ENCODE data around the gene IL1B.
A peak's percentile ranks its signal among the peaks of the same experiment; 100 is the strongest.

Gene IL1B

DNA sequence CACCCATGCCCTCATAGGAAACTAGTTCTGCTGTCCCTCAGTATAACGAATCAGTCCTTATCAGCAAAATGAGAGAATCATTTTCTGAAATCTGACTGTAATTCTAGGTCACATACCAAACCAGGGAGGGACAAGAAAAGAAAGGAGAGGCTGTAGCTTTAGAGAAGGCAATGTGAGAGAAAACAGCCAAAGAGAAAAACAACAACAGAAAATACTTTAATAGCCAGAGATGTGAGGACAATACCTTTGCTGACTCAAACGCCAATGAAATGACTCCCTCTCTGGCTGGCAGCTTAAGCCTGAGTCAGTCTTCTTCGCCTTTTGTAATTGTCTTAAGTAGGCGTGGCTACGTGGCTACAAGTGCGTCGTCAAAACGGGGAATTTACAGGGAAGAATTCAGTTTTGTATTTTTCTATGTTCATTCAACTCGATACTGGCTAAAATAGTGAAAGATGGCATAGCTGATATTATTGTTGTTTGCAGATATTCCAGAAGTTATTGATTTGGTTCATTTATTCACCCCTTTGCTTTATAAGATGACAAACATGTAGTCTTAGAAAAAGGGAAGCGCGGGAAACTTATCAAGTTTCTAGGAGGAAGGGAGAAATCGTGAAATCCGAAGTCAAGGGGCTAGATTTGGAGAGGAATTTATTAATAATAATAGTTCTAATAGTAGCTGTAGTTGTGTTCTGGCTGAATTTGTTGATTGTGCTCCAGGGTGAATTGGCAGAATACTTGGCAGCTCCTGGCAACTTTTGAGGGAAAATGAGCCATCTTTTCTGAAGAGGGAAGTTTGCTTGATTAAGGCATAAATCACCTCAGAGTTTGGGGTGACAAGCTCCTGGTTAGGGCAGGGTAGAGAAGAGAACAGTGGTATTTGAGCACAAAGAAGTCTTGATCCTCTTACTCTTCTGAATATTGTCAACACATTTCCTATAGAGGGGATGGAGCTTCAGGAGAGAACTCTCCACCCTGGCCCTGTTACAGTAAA is 52.1 kb downstream of the IL1B start, which contains the start of gene IL1A:
IL1A (minus strand) TSS at position 295 of the 991 bp plus-strand sequence. CDS start 723 bp downstream, outside the sequence.
- TF ChIP-seq, protein P1, sequence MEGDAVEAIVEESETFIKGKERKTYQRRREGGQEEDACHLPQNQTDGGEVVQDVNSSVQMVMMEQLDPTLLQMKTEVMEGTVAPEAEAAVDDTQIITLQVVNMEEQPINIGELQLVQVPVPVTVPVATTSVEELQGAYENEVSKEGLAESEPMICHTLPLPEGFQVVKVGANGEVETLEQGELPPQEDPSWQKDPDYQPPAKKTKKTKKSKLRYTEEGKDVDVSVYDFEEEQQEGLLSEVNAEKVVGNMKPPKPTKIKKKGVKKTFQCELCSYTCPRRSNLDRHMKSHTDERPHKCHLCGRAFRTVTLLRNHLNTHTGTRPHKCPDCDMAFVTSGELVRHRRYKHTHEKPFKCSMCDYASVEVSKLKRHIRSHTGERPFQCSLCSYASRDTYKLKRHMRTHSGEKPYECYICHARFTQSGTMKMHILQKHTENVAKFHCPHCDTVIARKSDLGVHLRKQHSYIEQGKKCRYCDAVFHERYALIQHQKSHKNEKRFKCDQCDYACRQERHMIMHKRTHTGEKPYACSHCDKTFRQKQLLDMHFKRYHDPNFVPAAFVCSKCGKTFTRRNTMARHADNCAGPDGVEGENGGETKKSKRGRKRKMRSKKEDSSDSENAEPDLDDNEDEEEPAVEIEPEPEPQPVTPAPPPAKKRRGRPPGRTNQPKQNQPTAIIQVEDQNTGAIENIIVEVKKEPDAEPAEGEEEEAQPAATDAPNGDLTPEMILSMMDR (IDR thresholded peaks at IDR 0.05; ENCODE audit: insufficient read depth, low read depth, low read length, missing control alignments) = no peak
- peak within 1 kb of the TSS; percentile 80 for H3K4me3 ChIP-seq (ENCODE audit: low read length)
- peak; percentile 95 for DNase-seq (ENCODE audit: low read depth)

DNA sequence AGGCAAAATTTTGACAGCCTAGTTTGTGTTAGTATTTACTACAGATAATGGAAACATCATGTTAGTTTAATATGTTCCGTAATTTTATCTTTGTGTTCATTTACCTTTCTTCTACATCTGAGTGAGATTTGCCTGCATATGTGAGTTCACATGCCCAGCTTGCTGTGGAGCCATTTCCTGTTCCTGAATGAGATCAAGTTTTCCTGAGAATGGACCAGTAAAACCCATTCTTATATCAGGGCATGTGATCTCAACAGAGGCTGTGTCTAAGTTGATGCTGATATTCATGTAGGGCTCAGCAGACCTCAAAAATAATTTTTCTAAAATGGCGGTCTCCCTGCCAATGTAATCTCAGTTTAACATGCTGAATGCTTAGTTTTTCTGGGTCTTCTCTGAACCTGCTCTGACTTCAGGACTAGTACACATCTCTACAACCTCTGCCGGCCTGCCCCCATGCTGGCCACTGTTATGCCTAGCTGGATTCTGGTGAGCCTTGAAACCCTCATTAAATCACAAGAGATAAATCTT is 53.3 kb downstream of the IL1B start:
- peak; percentile 27 for DNase-seq (ENCODE audit: low read depth)
- peak overlapping the region; percentile 80 for H3K4me3 ChIP-seq (ENCODE audit: low read length)

DNA sequence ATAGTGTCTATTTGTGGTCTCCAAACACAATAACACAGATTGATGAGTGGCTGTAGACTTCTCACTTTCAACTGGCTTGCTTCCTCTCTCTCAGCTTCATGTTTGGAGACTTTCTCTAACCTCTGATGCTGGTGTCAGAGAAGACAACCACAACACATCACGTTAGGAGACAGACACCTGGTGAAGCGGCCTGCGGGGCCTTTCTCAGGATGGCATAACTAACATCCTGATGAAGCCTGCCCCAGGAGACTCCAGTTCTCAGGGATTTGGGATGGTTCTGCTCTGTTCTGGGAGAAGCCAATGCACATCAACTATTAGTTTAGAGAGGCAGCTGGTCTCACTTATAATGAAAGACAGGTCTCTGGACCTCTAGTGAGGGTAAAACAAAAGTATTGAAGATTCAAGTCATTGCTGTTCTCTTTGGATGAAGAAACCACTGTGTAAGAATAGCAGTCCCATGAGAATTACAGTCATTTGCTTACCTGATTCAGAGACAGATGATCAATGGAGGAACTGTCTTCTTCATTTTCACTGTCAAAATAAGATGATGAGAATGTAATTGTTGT is 54.3 kb downstream of the IL1B start:
- no peak for DNase-seq (ENCODE audit: low read depth)
- TF ChIP-seq, protein P1 (IDR thresholded peaks at IDR 0.05; ENCODE audit: insufficient read depth, low read depth, low read length, missing control alignments) = no peak
- H3K4me3 ChIP-seq (ENCODE audit: low read length) = peak overlapping the region; percentile 80

More for the DNA sequence above, 53.3 kb downstream of the IL1B start:
- TF ChIP-seq, protein P1 (IDR thresholded peaks at IDR 0.05; ENCODE audit: insufficient read depth, low read depth, low read length, missing control alignments) = no peak
